Daoy (cell line): Measurements from ENCODE around the gene PCP4. TPM values are rescaled to one million over a fixed set of nuclear protein-coding genes. Genes with fewer than 3 reads are reported as not detected.
A peak's percentile ranks its signal among the peaks of the same experiment; 100 is the strongest.

Experiments used
- DNase-seq: peaks from one replicate; pipeline ENCODE4 v3.0.0-alpha.2; 2015; ENCODE audit warnings: low read depth
- total RNA-seq: library from RNA; depleted of rRNA; stranded (reverse); fragments of >200 nt; shearing (Covaris generic); gene quantifications from 2 replicates; pipeline ENCODE4 v1.2.3, GENCODE V29; 2014

Gene PCP4
- total RNA-seq, 1 experiment from 2014 or later, result not detected

DNA sequence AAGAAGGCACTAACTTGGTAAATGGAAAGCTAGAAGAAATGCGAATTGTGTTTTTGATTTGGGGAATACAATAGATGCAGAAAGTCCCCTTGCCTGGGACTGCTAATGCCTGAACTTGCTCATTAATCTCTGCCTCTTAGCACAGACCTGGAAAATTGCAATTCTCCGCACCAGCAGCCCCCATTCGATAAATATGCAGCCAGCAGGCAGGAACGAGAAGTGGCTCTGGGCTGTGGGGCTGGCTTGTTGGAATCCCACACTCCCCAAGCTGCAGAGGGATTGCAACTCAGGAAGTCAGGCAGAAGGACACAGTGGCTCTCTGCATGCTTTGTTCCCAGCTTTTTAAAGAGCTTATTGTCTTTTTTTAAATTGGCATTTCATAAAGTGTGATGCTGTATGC, 51.3 kb downstream of the PCP4 start:
- no peak for DNase-seq

DNA sequence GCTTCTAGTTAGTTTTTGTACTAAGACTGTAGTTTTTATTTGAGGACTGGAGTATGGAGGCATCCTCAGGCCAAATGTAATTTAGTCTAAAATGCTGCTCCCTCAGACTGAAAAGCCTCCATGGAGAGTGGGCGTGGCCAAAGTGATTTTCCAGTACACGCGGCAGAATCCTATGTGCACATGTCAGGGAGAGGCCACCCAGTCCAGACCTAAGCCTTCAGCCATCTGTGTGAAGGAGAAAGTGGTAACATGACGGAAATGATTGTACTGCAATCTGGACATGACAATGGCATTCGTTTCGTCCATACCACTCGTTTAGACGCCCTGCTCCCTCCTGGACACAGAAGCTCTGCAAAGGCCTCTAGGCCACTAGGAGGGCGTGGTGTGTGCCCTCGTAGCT, 56.2 kb downstream of the PCP4 start:
- no peak for DNase-seq

DNA sequence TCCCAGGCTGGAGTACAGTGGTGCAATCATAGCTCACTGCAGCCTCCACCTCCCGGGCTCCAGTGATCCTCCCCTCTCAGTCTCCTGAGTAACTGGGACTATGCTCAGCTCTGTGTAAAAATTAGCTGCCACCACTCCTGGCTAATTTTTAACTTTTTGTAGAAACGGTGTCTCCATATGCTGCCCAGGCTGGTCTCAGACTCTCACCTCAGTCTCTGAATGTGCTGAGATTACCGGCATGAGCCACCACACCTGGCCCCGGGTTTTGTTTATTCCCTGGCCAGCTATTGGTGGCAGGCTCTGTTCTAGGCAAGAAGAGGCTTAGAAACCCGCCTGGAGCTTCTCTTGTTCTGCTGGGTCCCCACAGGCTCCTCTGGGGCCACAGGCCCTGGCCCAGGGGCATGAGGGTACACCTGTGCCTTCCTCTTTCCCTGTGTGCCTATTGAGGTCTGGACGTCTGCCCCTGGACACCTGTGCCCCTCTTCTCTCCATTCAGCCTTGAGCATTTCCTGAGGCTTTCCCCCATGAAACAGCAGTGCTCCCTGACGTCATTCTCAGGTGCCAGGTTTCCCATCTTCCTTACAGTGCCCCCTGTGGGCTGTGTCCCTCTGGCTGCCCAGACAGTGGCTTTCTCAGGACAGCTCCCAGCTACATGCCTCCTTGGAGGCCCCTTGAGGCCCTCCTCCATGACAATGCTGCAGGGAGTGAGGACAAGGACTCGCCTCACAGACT, 57.5 kb downstream of the PCP4 start:
- no peak for DNase-seq

- DNase-seq, result no peak
These were observed 60.2 kb downstream of the PCP4 start for GRCh38 chr21:39927304-39927886.

- DNase-seq, result no peak
These were observed 65.1 kb downstream of the PCP4 start for GRCh38 chr21:39932335-39932734.

DNA sequence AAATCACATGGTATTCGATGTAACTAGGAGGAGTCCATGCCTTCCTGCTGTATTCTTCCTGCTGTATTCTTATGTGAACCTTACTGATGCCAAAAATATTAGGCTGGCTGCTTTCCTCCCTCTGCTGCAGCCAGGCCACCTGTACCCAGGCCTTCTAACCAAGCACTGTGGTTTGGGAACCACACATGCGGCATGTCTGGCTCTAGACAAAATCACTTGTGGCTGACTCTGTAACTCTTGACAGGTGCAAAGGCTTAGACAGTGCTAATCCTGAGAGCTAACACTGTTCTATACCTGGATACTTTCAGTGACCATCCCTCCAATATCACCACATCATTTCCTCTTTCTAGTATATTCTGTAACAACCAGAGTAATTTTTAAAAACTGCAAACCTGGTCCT, 67.7 kb downstream of the PCP4 start:
- no peak for DNase-seq

DNA sequence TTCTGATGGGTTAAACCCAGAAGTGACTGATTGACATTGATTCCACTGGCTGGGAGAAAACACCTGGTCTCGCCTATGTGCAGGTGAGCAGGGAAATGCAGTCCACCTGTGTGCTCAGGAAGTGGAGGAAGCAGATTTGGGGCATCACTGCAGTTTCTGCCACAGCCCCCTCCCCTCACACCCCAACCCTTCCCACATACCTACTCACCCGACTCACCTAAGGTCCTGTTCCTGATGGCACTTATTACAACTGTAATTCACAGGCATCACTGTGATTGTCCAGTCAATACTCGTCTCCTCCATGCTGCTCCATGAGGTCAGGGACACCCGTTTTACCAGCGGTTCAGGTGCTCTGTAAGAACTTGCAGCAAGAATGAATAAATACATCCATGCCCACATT, 68.5 kb downstream of the PCP4 start:
- DNase-seq, result no peak

- DNase-seq, result no peak
These were observed 70.9 kb downstream of the PCP4 start for GRCh38 chr21:39938086-39938625.

DNA sequence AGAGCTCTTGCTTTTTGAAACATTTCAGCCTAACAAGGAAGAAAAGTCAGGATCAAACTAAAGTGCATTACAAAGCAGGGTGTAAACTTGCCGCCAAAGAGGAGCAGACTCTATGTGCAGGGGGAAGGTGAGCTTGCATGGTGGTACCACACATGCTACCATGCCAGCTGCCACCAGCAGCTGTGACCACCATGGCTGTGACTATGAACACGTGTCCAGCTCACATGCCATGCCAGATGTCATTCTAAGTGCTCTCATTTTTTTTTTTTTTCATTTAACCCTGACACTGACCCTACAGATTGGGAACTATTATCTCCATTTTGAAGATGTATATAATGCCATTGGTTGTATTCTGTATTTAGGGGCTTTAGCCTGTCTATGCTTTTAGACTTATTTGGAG, 79.0 kb downstream of the PCP4 start:
- no peak for DNase-seq

DNA sequence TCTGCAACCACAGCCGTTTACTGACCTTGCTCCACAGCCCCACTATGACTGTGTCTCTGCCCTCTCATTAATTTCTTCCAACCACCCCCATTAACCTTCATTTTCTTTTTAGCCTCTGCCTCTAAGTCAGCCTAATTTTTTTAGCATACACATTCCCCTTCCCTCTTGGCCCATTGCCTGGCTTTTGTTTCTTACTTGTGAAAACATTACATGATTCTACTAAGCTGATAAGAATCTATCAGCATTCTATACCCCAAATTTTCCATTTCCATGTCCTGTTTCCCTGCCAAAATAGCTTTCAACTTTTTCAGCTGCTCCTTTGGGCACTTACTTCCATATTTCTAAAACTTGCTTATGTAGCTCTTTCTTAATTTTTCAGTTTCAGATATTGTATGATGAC, 79.8 kb downstream of the PCP4 start:
- no peak for DNase-seq

- no peak for DNase-seq
These were observed 84.2 kb downstream of the PCP4 start for GRCh38 chr21:39951183-39952101.

- DNase-seq, result no peak
These were observed 85.0 kb downstream of the PCP4 start for GRCh38 chr21:39952265-39952664.

DNA sequence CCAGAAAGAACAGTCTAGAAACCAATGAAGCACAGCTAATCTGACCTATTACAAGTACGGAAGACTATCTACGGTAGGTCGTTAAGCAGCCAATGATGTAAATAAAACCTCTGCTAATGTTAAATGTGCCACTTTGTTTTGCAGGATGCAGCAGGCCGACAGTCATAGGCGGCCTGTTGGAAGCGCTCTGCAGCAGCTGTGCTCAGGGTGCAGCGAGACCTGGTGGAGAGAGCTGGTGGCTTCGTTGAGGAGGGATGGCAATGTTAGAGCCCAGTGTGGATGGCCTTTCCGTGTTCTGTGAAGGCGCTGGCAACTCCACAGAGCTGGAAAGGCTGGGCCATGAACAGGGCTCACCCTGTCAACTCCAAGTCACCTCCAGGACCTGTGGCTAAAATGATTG, 87.3 kb downstream of the PCP4 start:
- DNase-seq, result no peak

DNA sequence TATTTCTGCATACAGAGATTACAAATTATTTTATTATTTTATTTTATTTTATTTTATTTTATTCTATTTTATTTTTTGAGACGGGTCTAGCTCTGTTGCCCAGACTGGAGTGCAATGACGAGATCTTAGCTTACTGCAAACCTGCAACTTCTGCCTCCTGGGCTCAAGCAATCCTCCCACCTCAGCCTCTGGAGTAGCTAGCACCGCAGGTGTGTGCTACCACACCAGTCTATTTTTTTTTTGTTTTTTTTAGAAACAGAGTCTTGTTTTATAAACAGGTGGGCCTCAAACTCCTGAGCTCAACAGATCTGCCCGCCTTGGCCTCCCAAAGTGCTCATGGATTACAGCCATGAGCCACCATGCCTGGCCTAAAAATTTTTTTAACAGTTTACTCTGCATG, 88.1 kb downstream of the PCP4 start:
- DNase-seq, result no peak

DNA sequence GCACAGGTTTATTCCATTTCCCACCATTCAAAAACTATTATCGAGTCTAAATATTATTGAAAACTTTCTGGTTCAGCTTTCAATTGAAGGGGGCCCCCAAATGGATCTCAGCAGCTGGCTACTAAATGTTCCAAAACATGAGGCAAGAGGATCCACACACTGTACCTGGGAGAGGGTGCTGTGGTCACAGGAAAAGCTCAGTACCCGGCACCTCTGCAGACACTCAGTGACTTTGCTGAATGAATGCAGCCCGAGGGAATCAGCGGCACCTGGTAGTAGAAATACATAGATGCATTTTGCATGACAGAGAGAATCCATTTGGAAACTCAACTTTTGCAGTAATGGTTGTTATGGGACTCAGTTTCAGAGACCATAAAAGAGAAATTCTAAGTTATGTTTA, 89.3 kb downstream of the PCP4 start:
- DNase-seq, result no peak

DNA sequence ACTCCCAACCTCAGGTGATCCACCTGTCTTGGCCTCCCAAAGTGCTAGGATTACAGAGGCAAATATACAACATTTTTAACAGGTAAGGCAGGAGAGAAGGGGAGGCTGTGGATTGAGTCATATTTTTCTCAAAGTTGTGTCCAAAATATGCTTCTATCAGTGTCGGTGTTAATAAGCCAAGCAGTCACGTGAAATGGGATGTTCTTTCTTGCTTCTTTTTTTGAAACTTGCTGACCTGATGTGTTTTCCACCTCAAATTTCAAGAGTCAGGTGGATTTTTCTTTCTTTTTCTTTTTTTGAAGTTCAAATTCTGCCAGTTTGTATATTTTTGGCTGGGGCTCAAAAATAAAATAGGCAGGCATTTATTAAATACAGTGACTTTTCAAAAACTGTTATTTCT, 91.5 kb downstream of the PCP4 start:
- no peak for DNase-seq

GRCh38 chr21:39961251-39961650, 94.0 kb downstream of the PCP4 start:
- peak; percentile 6 for DNase-seq

DNA sequence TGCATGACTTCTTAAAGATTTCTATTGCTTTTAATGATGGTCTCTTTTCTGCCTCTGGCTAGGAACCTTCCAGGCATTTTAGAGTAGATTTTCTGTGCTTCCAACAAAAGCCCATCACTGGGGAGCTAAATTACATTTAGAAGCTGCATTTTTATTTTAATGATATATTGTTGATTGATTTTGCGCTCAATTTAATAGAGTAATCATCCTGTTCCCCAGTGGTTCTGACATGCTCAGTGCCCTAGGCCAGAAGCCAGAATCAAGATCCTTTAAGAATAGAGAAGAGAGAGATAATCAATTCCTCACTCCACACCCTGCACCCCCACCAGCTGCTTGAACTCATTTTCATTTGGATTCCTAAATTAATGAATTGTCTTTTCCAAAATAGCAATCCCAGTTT, 97.8 kb downstream of the PCP4 start:
- no peak for DNase-seq

DNA sequence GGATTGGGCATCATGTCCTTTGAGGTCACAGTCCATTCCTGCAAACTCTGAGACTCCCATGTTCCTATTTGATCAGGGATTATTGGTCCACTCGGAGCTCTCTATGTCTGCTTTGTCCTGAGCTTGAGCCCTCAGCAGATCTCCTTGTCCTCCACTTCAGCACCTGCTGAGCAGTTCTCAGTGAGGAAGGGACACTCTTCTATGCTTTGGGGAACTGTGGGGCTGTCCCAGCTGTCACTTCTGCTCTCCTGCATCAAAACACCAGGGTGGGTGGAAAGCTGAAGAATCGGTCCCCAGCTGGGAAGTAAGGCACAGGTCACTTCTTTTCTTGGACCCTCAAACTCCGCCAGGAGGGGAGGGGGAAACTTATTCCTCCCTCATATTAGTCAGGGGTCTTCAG, 99.5 kb downstream of the PCP4 start:
- no peak for DNase-seq

- DNase-seq, result no peak
These were observed 100.8 kb downstream of the PCP4 start for GRCh38 chr21:39968010-39968409.

DNA sequence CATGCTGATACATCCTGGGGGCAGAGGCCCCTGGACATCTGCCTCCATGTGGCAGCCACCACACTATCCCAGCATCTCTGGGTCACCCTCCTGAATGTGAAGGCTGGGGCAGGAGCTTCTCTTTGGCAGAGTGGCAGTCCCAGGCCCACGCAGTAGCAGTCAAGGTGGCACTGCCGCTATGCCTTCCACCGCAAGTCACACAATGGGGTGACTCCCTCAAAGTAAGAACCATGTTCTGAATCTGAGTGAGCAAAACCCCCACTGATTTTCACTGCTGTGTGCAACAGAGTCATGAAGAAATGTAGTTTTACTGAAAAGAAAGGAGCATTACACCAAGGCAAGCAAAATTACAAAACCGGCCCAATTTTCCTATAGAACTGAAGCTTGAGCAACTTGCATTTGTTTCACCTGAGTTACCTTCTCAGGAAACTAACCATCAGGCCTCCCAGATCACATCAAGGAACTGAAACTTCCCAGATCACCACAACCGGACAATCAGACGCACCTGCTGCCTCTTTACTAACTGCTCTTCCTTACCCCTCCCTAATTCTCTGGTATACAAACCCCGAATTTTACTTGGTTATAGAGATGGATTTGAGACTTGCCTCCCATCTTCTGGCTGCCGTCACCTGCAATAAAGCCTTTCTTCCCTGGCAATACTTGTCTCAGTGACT, 102.6 kb downstream of the PCP4 start:
- DNase-seq, result no peak

DNA sequence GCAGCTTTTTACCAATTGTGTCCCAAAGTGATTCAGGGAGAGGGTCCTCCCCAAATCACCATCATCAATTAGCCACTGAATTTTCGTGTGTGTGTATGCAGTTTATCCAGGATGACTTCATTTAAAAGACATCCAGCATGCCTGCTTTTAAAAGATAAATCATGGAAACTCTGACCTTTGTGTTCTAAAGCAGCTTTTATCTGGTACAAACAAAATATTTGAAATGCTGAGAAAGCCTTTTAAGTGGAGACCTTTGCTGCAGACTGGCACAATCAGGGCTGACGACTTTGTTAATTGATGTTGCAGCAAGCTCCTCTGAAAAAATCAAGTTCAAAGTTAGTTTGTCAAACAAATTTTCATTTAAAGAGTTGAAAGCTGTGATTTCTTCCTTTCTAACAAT, 104.7 kb downstream of the PCP4 start:
- no peak for DNase-seq
